ENCODE results near the gene RB1.

RB1 gene

GRCh38 chr13:48303359-48304142, at the start of gene RB1:
RB1 (plus strand) TSS chr13:48303751; CDS start chr13:48303913, 162 bp downstream.
- peak within 1 kb of the TSS; percentile 83 for H3K4me2 ChIP-seq
- no peaks in the 10 kb centered on the region for H3K27me3 ChIP-seq
- no peaks in the 10 kb centered on the region for H4K20me1 ChIP-seq
- H3K27ac ChIP-seq: peak within 1 kb of the TSS; percentile 100
- peak within 1 kb of the TSS; percentile 96 for H3K4me3 ChIP-seq
- peaks cover 23% of the 10 kb centered on the region for H3K9me3 ChIP-seq
- H3K36me3 ChIP-seq: peaks cover 26% of the 10 kb centered on the region
- no peak for TF ChIP-seq Cebpa-rat (IDR thresholded peaks at IDR 0.05)
- H3K4me1 ChIP-seq: peaks cover 27% of the 10 kb centered on the region
- H3K9ac ChIP-seq: peak within 1 kb of the TSS; percentile 100

DNA sequence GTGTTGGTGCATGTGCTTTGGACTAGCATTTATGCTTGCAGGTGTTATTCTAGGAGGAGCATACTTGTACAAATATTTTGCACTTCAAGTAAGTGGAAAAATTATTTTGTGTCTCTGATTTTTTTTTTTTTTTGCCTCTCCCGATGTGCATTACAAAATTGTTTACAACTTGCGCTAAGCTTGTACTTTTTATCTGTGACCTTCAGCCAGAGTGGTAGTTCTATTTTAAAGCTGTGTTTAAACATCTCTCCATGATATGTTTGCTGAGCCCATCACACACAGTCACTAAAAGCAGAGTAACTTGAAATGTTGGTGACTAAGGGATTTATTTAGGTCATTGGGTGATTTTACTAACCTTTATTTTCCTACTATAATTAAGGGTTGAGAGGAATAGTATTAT, 49.7 kb upstream of the RB1 start:
- Histone ChIP-seq H3K9ac (no peak overlapping the region), H3K27me3 (no peaks in the 10 kb centered on the region), H3K4me2 (no peak overlapping the region), H3K4me1 (no peaks in the 10 kb centered on the region), H3K9me3 (no peaks in the 10 kb centered on the region; the same call in 1 of the 2 replicates), H3K36me3 (peaks cover 80% of the 10 kb centered on the region), H3K27ac (no peak overlapping the region), H3K4me3 (no peak overlapping the region), H4K20me1 (peaks cover 44% of the 10 kb centered on the region)
- TF ChIP-seq Cebpa-rat (IDR thresholded peaks at IDR 0.05): no peak

- Histone ChIP-seq H3K36me3 (peaks cover 90% of the 10 kb centered on the region), H3K4me2 (no peak overlapping the region), H3K4me1 (no peaks in the 10 kb centered on the region), H3K27ac (no peak overlapping the region), H4K20me1 (peaks cover 37% of the 10 kb centered on the region), H3K4me3 (no peak overlapping the region), H3K9ac (no peak overlapping the region), H3K9me3 (no peaks in the 10 kb centered on the region; the same call in 1 of the 2 replicates), H3K27me3 (no peaks in the 10 kb centered on the region)
- TF ChIP-seq Cebpa-rat (IDR thresholded peaks at IDR 0.05): no peak
Observed at GRCh38 chr13:48255090-48255489, 48.5 kb upstream of the RB1 start.

DNA sequence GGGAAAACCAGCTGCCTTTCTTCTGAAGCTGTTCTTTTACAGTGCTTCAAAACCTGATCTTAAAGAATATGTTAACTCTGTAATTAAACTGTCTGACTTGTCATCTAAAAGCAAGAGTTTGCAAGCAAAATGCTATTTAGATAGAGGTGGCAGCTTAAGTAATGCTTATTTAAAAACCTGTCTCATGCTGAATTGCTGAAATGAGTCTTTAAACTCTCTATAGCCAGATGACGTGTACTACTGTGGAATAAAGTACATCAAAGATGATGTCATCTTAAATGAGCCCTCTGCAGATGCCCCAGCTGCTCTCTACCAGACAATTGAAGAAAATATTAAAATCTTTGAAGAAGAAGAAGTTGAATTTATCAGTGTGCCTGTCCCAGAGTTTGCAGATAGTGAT, 47.6 kb upstream of the RB1 start:
- H3K9me3 ChIP-seq: no peaks in the 10 kb centered on the region
- H3K4me1 ChIP-seq: no peaks in the 10 kb centered on the region
- no peak overlapping the region for H3K4me3 ChIP-seq
- H3K27me3 ChIP-seq: no peaks in the 10 kb centered on the region
- no peak for TF ChIP-seq Cebpa-rat (IDR thresholded peaks at IDR 0.05)
- H3K4me2 ChIP-seq: no peak overlapping the region
- peaks cover 90% of the 10 kb centered on the region for H3K36me3 ChIP-seq
- H3K9ac ChIP-seq: no peak overlapping the region
- H4K20me1 ChIP-seq: peaks cover 29% of the 10 kb centered on the region
- no peak overlapping the region for H3K27ac ChIP-seq

DNA sequence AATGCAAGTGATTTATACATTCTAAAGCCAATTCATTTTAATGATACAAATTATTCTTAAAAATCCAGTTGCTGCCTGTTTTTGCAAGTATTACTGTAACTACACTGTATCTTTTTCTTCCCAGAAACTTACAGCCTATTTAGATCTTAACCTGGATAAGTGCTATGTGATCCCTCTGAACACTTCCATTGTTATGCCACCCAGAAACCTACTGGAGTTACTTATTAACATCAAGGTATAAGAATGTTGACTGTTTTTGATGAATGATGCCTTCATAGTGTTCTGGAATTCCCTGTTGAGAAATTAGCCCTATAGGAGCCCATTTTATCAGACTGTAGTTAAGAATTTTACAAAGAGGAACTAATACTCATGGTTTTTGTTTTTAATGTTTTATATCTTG, 45.5 kb upstream of the RB1 start:
- peaks cover 91% of the 10 kb centered on the region for H3K36me3 ChIP-seq
- no peak overlapping the region for H3K4me2 ChIP-seq

DNA sequence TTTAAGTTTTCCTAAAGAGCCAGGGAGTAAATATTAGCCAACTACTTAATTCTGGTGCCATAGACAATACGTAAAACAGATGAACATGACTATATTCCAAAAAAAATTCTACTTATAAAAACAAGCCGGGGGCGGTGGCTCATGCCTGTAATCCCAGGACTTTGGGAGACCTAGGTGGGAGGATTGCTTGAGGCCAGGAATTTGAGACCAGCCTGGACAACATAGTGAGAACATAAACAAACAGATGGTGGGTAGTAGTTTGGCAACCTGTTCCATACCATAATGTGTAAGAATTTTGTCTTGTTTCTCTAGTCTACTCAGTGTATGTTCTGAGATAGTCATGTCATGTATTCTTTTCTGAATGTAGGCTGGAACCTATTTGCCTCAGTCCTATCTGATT, 45.1 kb upstream of the RB1 start:
- no peak overlapping the region for H3K4me3 ChIP-seq
- H4K20me1 ChIP-seq: peaks cover 5% of the 10 kb centered on the region; the same call in 1 of the 2 replicates
- H3K9ac ChIP-seq: no peak overlapping the region
- no peak for TF ChIP-seq Cebpa-rat (IDR thresholded peaks at IDR 0.05)
- H3K4me1 ChIP-seq: peaks cover 11% of the 10 kb centered on the region
- no peak overlapping the region for H3K4me2 ChIP-seq
- no peaks in the 10 kb centered on the region for H3K9me3 ChIP-seq
- H3K27ac ChIP-seq: no peak overlapping the region
- H3K36me3 ChIP-seq: peaks cover 93% of the 10 kb centered on the region
- no peaks in the 10 kb centered on the region for H3K27me3 ChIP-seq

More for the DNA sequence above, 45.5 kb upstream of the RB1 start:
- Histone ChIP-seq H3K27ac (no peak overlapping the region), H3K9me3 (no peaks in the 10 kb centered on the region), H3K4me3 (no peak overlapping the region), H4K20me1 (peaks cover 10% of the 10 kb centered on the region; the same call in 1 of the 2 replicates), H3K9ac (no peak overlapping the region), H3K4me1 (peaks cover 6% of the 10 kb centered on the region), H3K27me3 (no peaks in the 10 kb centered on the region)
- no peak for TF ChIP-seq Cebpa-rat (IDR thresholded peaks at IDR 0.05)

DNA sequence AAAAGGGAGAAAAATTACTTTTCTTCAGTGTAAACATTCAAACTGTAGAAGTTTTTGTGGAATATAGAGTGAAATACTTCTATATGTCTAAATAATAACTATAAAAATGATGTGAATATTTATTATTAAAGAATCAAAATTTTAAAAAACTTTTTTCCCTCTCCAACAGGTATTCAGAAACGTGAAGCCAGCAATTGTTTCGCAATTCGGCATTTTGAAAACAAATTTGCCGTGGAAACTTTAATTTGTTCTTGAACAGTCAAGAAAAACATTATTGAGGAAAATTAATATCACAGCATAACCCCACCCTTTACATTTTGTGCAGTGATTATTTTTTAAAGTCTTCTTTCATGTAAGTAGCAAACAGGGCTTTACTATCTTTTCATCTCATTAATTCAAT, 42.6 kb upstream of the RB1 start:
- H3K27ac ChIP-seq: no peak overlapping the region

DNA sequence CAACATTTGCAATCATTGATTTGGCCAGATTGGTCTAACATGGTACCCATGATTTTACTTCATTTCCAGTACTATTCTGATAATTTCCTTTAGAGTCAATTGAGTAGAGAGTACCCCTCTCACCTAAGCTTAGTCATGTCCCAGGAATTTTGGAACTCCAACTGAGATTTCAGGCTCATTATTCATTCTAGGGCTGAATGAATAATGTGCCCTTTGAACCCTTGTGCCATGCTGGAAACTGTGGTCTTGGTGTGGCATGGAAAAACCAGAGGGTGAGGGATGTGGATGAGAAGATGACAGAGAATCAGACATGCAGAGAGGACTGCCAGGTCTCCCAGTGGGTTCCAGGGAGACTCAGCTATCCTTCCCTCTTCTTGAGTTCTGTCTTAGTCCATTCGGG, 40.4 kb upstream of the RB1 start:
- no peaks in the 10 kb centered on the region for H3K9me3 ChIP-seq
- no peak overlapping the region for H3K4me3 ChIP-seq
- no peaks in the 10 kb centered on the region for H4K20me1 ChIP-seq
- peak overlapping the region; percentile 85; the same call in 1 of the 2 replicates for H3K27ac ChIP-seq
- no peak overlapping the region for H3K9ac ChIP-seq
- H3K36me3 ChIP-seq: peaks cover 60% of the 10 kb centered on the region
- no peaks in the 10 kb centered on the region for H3K27me3 ChIP-seq
- H3K4me1 ChIP-seq: peaks cover 45% of the 10 kb centered on the region
- TF ChIP-seq Cebpa-rat (IDR thresholded peaks at IDR 0.05): no peak
- peak overlapping the region; percentile 86 for H3K4me2 ChIP-seq

More for the DNA sequence above, 42.6 kb upstream of the RB1 start:
- peaks cover 75% of the 10 kb centered on the region for H3K36me3 ChIP-seq
- no peak overlapping the region for H3K4me2 ChIP-seq
- no peaks in the 10 kb centered on the region for H3K27me3 ChIP-seq
- H3K9me3 ChIP-seq: no peaks in the 10 kb centered on the region
- no peak overlapping the region for H3K4me3 ChIP-seq
- no peak for TF ChIP-seq Cebpa-rat (IDR thresholded peaks at IDR 0.05)
- peaks cover 36% of the 10 kb centered on the region for H3K4me1 ChIP-seq
- H3K9ac ChIP-seq: no peak overlapping the region
- H4K20me1 ChIP-seq: no peaks in the 10 kb centered on the region

DNA sequence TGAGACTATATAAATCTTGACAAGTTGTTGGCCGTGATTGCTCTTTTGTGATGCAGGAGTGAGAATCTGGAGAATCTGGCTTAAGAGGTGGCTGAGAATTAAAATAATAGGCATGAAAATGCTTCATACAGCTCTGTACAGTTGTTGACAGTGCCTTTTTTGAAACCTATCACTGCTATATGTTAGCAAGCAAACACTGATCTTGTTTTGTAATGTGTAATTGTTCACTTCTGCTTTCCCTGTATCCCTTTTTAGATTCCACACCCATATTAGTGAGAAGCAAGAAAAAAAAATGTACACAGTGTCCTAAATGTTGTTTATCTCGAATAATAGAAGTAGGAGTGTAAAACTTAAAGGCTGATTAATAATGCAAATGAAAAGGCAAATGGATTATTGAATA, 39.5 kb upstream of the RB1 start:
- peaks cover 45% of the 10 kb centered on the region for H3K4me1 ChIP-seq
- no peaks in the 10 kb centered on the region for H3K27me3 ChIP-seq
- H3K27ac ChIP-seq: peak overlapping the region; percentile 85
- no peak for TF ChIP-seq Cebpa-rat (IDR thresholded peaks at IDR 0.05)
- H3K9ac ChIP-seq: no peak overlapping the region
- peaks cover 59% of the 10 kb centered on the region for H3K36me3 ChIP-seq
- no peaks in the 10 kb centered on the region for H4K20me1 ChIP-seq
- H3K4me3 ChIP-seq: no peak overlapping the region
- peak overlapping the region; percentile 86 for H3K4me2 ChIP-seq
- H3K9me3 ChIP-seq: no peaks in the 10 kb centered on the region

DNA sequence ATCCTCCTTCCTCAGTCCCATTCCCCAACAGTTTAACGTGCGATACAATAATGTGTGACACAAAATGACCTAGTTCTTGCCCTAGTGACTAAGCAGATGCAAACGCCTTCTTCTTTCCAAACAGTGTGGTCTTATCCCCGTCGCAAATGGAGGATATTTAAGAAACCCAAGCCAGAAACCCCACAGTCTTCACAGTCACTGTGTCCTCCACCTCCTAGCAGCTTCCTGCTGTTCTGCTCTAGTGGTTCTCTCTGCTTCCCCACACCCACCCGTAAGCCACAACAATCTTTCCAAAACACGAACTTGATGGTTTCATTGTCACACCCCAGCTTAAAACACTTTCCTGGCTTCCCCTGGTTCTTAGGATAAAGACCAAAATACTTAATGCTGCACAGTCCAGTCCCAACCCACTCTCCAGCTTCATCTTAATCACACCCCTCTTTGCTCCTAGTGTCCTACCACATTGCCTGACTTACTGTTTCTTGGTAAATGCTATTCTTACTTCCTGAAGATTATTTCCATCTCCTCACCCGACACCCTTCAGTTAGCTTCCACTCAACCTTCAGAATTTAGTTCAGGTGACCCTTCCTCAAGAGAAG, 38.2 kb upstream of the RB1 start:
- Histone ChIP-seq H4K20me1 (no peaks in the 10 kb centered on the region), H3K27ac (peak overlapping the region; percentile 85), H3K9me3 (no peaks in the 10 kb centered on the region), H3K4me1 (peaks cover 45% of the 10 kb centered on the region), H3K9ac (peak overlapping the region; percentile 54), H3K4me3 (peak overlapping the region; percentile 43), H3K27me3 (no peaks in the 10 kb centered on the region), H3K36me3 (peaks cover 59% of the 10 kb centered on the region), H3K4me2 (peak overlapping the region; percentile 86)
- TF ChIP-seq Cebpa-rat (IDR thresholded peaks at IDR 0.05): no peak

Measured in BLaER1 (cell line).